ENCODE measurements around the gene SWSAP1.

- peak; percentile 57 for TF ChIP-seq CTCF (IDR thresholded peaks at IDR 0.05; ENCODE audit: low read length)
- no peak for TF ChIP-seq EZH2 (IDR thresholded peaks at IDR 0.05; ENCODE audit: borderline replicate concordance, low read length)
Measured at GRCh38 chr19:11378319-11379189, 4.1 kb downstream of the SWSAP1 start.
